Activated CD4-positive, alpha-beta T cell treated with anti-CD3 and anti-CD28 coated beads, Interleukin-2, amount 50 U/mL, for 48 hours (primary cell): ENCODE measurements around the gene H19.

Experiments used
- DNase-seq, 2 experiments: peaks; one replicate each; pipeline ENCODE4 v3.0.0-alpha.2; 2020

Gene H19

GRCh38 chr11:1946812-1947484 is 50.7 kb downstream of the H19 start, which contains the start of gene MRPL23:
MRPL23 (plus strand) TSS chr11:1947332; CDS start chr11:1947363, 31 bp downstream.
- DNase-seq = no peak
